SK-N-SH treated with all-trans-retinoic acid at 6 μM for 48 hours (cell line): Measurements from ENCODE around the gene ZNF423.

ENCODE experiments used
- ATAC-seq: fragments of 200-7000 bp; cut with Tn5 transposase; 3 replicates; pipeline ENCODE4 v1.9.1; 2020; ENCODE audit warnings: mild to moderate bottlenecking, moderate library complexity
- ARNTL ChIP-seq: fragments of 450-650 bp; formaldehyde crosslinking; IDR thresholded peaks from 2 replicates; pipeline ENCODE4 v1.5.0; 2020; ENCODE audit warnings: low read depth, mild to moderate bottlenecking, moderate library complexity, borderline replicate concordance
- BACH2 ChIP-seq: fragments of 250-450 bp; sonication (Bioruptor Pico); IDR thresholded peaks from 2 replicates; pipeline ENCODE4 v1.9.0; 2021; ENCODE audit warnings: mild to moderate bottlenecking, borderline replicate concordance
- CREB5 ChIP-seq: fragments of 250-450 bp; sonication (Bioruptor Pico); IDR thresholded peaks from 2 replicates; pipeline ENCODE4 v1.5.1; 2020; ENCODE audit warnings: low read depth, mild to moderate bottlenecking, moderate library complexity
- ESRRG ChIP-seq: fragments of 250-450 bp; sonication (Bioruptor Pico); IDR thresholded peaks from 2 replicates; pipeline ENCODE4 v1.6.1; 2021; ENCODE audit warnings: mild to moderate bottlenecking
- GLIS3 ChIP-seq: fragments of 250-450 bp; sonication (Bioruptor Pico); IDR thresholded peaks from 2 replicates; pipeline ENCODE4 v1.5.0; 2020; ENCODE audit warnings: mild to moderate bottlenecking, moderate library complexity
- OSR1 ChIP-seq: fragments of 250-450 bp; sonication (Bioruptor Pico); IDR thresholded peaks from 2 replicates; pipeline ENCODE4 v1.8.0; 2022; ENCODE audit warnings: moderate library complexity, mild to moderate bottlenecking, inconsistent platforms
- PATZ1 ChIP-seq: fragments of 250-450 bp; sonication (Bioruptor Pico); IDR thresholded peaks from 2 replicates; pipeline ENCODE4 v1.8.0; 2020; ENCODE audit warnings: mild to moderate bottlenecking, moderate library complexity, borderline replicate concordance
- POU6F1 ChIP-seq: fragments of 250-450 bp; sonication (Bioruptor Pico); IDR thresholded peaks from 2 replicates; pipeline ENCODE4 v1.8.0; 2021; ENCODE audit warnings: low read depth, mild to moderate bottlenecking, moderate library complexity, borderline replicate concordance
- SNAI2 ChIP-seq: fragments of 250-450 bp; sonication (Bioruptor Pico); IDR thresholded peaks from 2 replicates; pipeline ENCODE4 v1.5.0; 2020; ENCODE audit warnings: mild to moderate bottlenecking, moderate library complexity
- TOX ChIP-seq: fragments of 250-450 bp; sonication (Bioruptor Pico); IDR thresholded peaks from 2 replicates; pipeline ENCODE4 v1.8.0; 2021; ENCODE audit warnings: mild to moderate bottlenecking, moderate library complexity, borderline replicate concordance
- TSHZ2 ChIP-seq: fragments of 250-450 bp; sonication (Bioruptor Pico); IDR thresholded peaks from 2 replicates; pipeline ENCODE4 v1.5.0; 2020; ENCODE audit warnings: mild to moderate bottlenecking, moderate library complexity
- ZC3H10 ChIP-seq: fragments of 250-450 bp; sonication (Bioruptor Pico); IDR thresholded peaks from 2 replicates; pipeline ENCODE4 v1.5.1; 2021; ENCODE audit warnings: mild to moderate bottlenecking, moderate library complexity
- ZFP3 ChIP-seq: fragments of 250-450 bp; sonication (Bioruptor Pico); IDR thresholded peaks from 2 replicates; pipeline ENCODE4 v1.5.0; 2020; ENCODE audit warnings: mild to moderate bottlenecking, moderate library complexity
- ZFP30 ChIP-seq: fragments of 450-650 bp; formaldehyde crosslinking; IDR thresholded peaks from 2 replicates; pipeline ENCODE4 v1.5.0; 2022; ENCODE audit warnings: mild to moderate bottlenecking, moderate library complexity
- ZNF565 ChIP-seq: fragments of 450-650 bp; formaldehyde crosslinking; conservative IDR thresholded peaks from 2 replicates; pipeline ENCODE4 v1.5.0; 2020; ENCODE audit warnings: low read depth, mild to moderate bottlenecking, moderate library complexity
- ZNF70 ChIP-seq: fragments of 450-650 bp; formaldehyde crosslinking; IDR thresholded peaks from 2 replicates; pipeline ENCODE4 v1.5.0; 2020; ENCODE audit warnings: mild to moderate bottlenecking, moderate library complexity
- ZNF8 ChIP-seq: fragments of 450-650 bp; formaldehyde crosslinking; IDR thresholded peaks from 2 replicates; pipeline ENCODE4 v1.5.0; 2020; ENCODE audit warnings: mild to moderate bottlenecking, moderate library complexity

The ZNF423 gene

GRCh38 chr16:49540836-49541235 lies 315.1 kb downstream of the ZNF423 start (continued):
- TF ChIP-seq TSHZ2: no peak
- TF ChIP-seq, all 23 proteins: peak for 0

- TF ChIP-seq ZC3H10 (CRISPR knock-in tag) (no peak), ARNTL (CRISPR knock-in tag) (no peak), PATZ1 (CRISPR knock-in tag) (no peak), GLIS3 (CRISPR knock-in tag) (no peak), BACH2 (CRISPR knock-in tag) (no peak), TOX (CRISPR knock-in tag) (no peak), OSR1 (CRISPR knock-in tag) (no peak)
- no peak for ATAC-seq
These were observed 316.2 kb downstream of the ZNF423 start for GRCh38 chr16:49539758-49540157.

GRCh38 chr16:49537924-49538459 lies 317.9 kb downstream of the ZNF423 start:
- ATAC-seq: no peak
- TF ChIP-seq ZC3H10 (CRISPR knock-in tag) (no peak), ARNTL (CRISPR knock-in tag) (no peak), TOX (CRISPR knock-in tag) (no peak), ZNF70 (CRISPR knock-in tag) (no peak), ESRRG (no peak), SNAI2 (CRISPR knock-in tag) (no peak), ZFP30 (CRISPR knock-in tag) (no peak), CREB5 (CRISPR knock-in tag) (no peak), ZNF8 (CRISPR knock-in tag) (no peak), POU6F1 (no peak)

GRCh38 chr16:49534901-49535610 lies 320.9 kb downstream of the ZNF423 start:
- TF ChIP-seq CREB5 (CRISPR knock-in tag): no peak
- TF ChIP-seq TSHZ2: no peak
- TF ChIP-seq ZFP3 (CRISPR knock-in tag): no peak
- TF ChIP-seq POU6F1: no peak
- TF ChIP-seq ZNF565 (CRISPR knock-in tag): no peak
- no peak for TF ChIP-seq ARNTL (CRISPR knock-in tag)
- ATAC-seq: no peak
